GM12878 (cell line): ENCODE measurements around the gene CFAP45. TPM values are rescaled to one million over a fixed set of nuclear protein-coding genes. Genes with fewer than 3 reads are reported as not detected.

ENCODE experiments used
- BHLHE40 ChIP-seq, 2 experiments: fragments of 450-650 bp in 1 of 2; IDR thresholded peaks; 2 replicates each; pipeline ENCODE4 v1.6.1; 2011 to 2017; ENCODE audit warnings: low read depth in 2 of 2, borderline replicate concordance in 1 of 2, improper control_type of control experiment in 1 of 2, low read length in 1 of 2, mild to moderate bottlenecking in 1 of 2
- EED ChIP-seq: sonication (generic); IDR thresholded peaks from 2 replicates; pipeline ENCODE4 v1.6.1; 2016; ENCODE audit warnings: antibody characterized with exemption, low read depth
- IRF4 ChIP-seq: IDR thresholded peaks from 2 replicates; pipeline ENCODE4 v1.6.1; 2011; ENCODE audit warnings: low read depth, low read length
- POU2F2 ChIP-seq: IDR thresholded peaks from 3 replicates; pipeline ENCODE4 v1.6.1; 2011; ENCODE audit warnings: low read depth, mild to moderate bottlenecking, low read length, borderline replicate concordance
- YBX1 ChIP-seq: fragments of 450-650 bp; IDR thresholded peaks from 2 replicates; pipeline ENCODE4 v1.6.1; 2016; ENCODE audit warnings: antibody characterized with exemption
- YY1 ChIP-seq: IDR thresholded peaks from 2 replicates; pipeline ENCODE4 v1.6.1; 2011; ENCODE audit warnings: low read depth, mild to moderate bottlenecking, low read length
- polyA plus RNA-seq, 11 experiments: library from polyadenylated mRNA; depleted of rRNA in 4 of 11; unstranded in 6 of 11; stranded (reverse) in 5 of 11; fragments of >200 nt; fragmentation: Nextera tagmentation in 4 of 11; fragmentation: Illumina TruSeq in 1 of 11; extraction: Ambion mirVana in 4 of 11; extraction: Trizol in 1 of 11; gene quantifications; 1 replicate in 1 of 11; 2 replicates in 10 of 11; pipeline versions ENCODE4 v1.2.1 to v1.2.3, GENCODE V29; 2011 to 2016; ENCODE audit warnings: inconsistent platforms in 2 of 11, missing spikeins in 2 of 11, low read depth in 1 of 11
- total RNA-seq, 4 experiments: library from RNA; depleted of rRNA in 3 of 4; stranded (reverse); fragments of >200 nt in 3 of 4; fragmentation: Illumina TruSeq in 1 of 4; extraction: Trizol in 1 of 4; gene quantifications; 2 replicates each; pipeline versions ENCODE4 v1.2.1 to v1.2.3, GENCODE V29; 2013 to 2021
- TF ChIP-seq, protein P1 (sequence below), 3 experiments: IDR thresholded peaks in 2 of 3; conservative IDR thresholded peaks in 1 of 3; 2 replicates each; pipeline ENCODE4 v1.5.1; 2011; ENCODE audit warnings: low read depth in 3 of 3, low read length in 3 of 3, mild to moderate bottlenecking in 3 of 3, control low read depth in 2 of 3, moderate library complexity in 2 of 3, inconsistent platforms in 1 of 3, mixed read lengths in 1 of 3; ENCODE audit not compliant: control insufficient read depth in 2 of 3, insufficient read depth in 1 of 3; ENCODE audit errors: extremely low read depth in 1 of 3
- TF ChIP-seq, protein P2 (sequence below): IDR thresholded peaks from 2 replicates; pipeline ENCODE4 v1.6.1; 2012; ENCODE audit warnings: low read depth, low read length, improper control_type of control experiment

Gene CFAP45
- total and polyA plus RNA-seq, 10 of the 15 experiments (the other 5 are each of a cell fraction or from before 2014, with no cell fraction given), result 0.43 to 0.91 (median 0.67) TPM

GRCh38 chr1:159936273-159936904 lies 36.4 kb upstream of the CFAP45 start (continued):
- TF ChIP-seq, protein P1, sequence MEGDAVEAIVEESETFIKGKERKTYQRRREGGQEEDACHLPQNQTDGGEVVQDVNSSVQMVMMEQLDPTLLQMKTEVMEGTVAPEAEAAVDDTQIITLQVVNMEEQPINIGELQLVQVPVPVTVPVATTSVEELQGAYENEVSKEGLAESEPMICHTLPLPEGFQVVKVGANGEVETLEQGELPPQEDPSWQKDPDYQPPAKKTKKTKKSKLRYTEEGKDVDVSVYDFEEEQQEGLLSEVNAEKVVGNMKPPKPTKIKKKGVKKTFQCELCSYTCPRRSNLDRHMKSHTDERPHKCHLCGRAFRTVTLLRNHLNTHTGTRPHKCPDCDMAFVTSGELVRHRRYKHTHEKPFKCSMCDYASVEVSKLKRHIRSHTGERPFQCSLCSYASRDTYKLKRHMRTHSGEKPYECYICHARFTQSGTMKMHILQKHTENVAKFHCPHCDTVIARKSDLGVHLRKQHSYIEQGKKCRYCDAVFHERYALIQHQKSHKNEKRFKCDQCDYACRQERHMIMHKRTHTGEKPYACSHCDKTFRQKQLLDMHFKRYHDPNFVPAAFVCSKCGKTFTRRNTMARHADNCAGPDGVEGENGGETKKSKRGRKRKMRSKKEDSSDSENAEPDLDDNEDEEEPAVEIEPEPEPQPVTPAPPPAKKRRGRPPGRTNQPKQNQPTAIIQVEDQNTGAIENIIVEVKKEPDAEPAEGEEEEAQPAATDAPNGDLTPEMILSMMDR (IDR thresholded peaks at IDR 0.05 in 2 of 3, conservative IDR thresholded peaks at IDR 0.05 in 1 of 3; ENCODE audit: control insufficient read depth in 2 of 3, extremely low read depth in 1 of 3, insufficient read depth in 1 of 3, low read depth in 3 of 3, low read length in 3 of 3), result peak; percentile 98; a peak in 5 of 6 replicates
- TF ChIP-seq IRF4, result 0 out of 2 replicates have a peak, but pooled peaks have one; percentile 19
- TF ChIP-seq YBX1, result no peak
- 0 out of 4 replicates have a peak, but pooled peaks of 1 of the 2 experiments have one; percentile 7 for TF ChIP-seq BHLHE40 (IDR thresholded peaks at IDR 0.05; ENCODE audit: borderline replicate concordance in 1 of 2, low read depth in 2 of 2, low read length in 1 of 2)
- peak; percentile 75 for TF ChIP-seq YY1
- TF ChIP-seq, protein P2, sequence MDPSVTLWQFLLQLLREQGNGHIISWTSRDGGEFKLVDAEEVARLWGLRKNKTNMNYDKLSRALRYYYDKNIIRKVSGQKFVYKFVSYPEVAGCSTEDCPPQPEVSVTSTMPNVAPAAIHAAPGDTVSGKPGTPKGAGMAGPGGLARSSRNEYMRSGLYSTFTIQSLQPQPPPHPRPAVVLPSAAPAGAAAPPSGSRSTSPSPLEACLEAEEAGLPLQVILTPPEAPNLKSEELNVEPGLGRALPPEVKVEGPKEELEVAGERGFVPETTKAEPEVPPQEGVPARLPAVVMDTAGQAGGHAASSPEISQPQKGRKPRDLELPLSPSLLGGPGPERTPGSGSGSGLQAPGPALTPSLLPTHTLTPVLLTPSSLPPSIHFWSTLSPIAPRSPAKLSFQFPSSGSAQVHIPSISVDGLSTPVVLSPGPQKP, result no peak
- 0 out of 3 replicates have a peak, but pooled peaks have one; percentile 29 for TF ChIP-seq POU2F2
- TF ChIP-seq EED, result no peak
